Measurements from ENCODE around the gene PGLYRP3. TPM values are rescaled to one million over a fixed set of nuclear protein-coding genes. Genes with fewer than 3 reads are reported as not detected.
"Not testable (repeated sequence)": the region's sequence is repeated elsewhere in the genome, so short reads cannot be mapped to it uniquely, and the experiment has no call there.

Gene PGLYRP3
- total and polyA plus RNA-seq, 3 experiments from 2014 or later: not detected

GRCh38 chr1:153314388-153314787, 1.6 kb upstream of the PGLYRP3 start:
- H3K4me1 Mint-ChIP-seq; H3K9me3 ChIP-seq (ENCODE audit: low read length); POLR2A ChIA-PET; H3K36me3 Mint-ChIP-seq; H3K27ac ChIP-seq (ENCODE audit: low read depth, low read length); H3K27me3 ChIP-seq (ENCODE audit: insufficient read depth, low read length, poor library complexity, severe bottlenecking); H3K36me3 ChIP-seq (ENCODE audit: insufficient read depth, low read length); H3K27ac Mint-ChIP-seq; CTCF ChIA-PET; H3K4me3 Mint-ChIP-seq; H3K4me3 ChIP-seq (ENCODE audit: low read length); H3K9me3 Mint-ChIP-seq; DNase-seq; H3K4me1 ChIP-seq (ENCODE audit: insufficient read depth, low read length): not testable (repeated sequence)
- H3K27me3 Mint-ChIP-seq: peaks cover 17 to 31% of the 10 kb centered on the region in 2 donors

- Mint-ChIP-seq H3K36me3 (peaks cover 0 to 4% (median 0%) of the 10 kb centered on the region in 3 donors), H3K4me3 (no peak overlapping the region), H3K9me3 (peaks cover 0 to 6% (median 0%) of the 10 kb centered on the region in 5 donors), H3K4me1 (no peaks in the 10 kb centered on the region), H3K27me3 (peaks cover 11 to 29% of the 10 kb centered on the region in 2 donors), H3K27ac (no peak overlapping the region)
- no peaks in the 10 kb centered on the region for H3K4me1 ChIP-seq (ENCODE audit: insufficient read depth, low read length)
- CTCF ChIA-PET: no interaction called here
- no peaks in the 10 kb centered on the region for H3K27me3 ChIP-seq (ENCODE audit: insufficient read depth, low read length, poor library complexity, severe bottlenecking)
- H3K4me3 ChIP-seq (ENCODE audit: low read length): no peak overlapping the region
- no peak overlapping the region for H3K27ac ChIP-seq (ENCODE audit: low read depth, low read length)
- H3K36me3 ChIP-seq (ENCODE audit: insufficient read depth, low read length): no peaks in the 10 kb centered on the region
- DNase-seq: no peak
- no peaks in the 10 kb centered on the region for H3K9me3 ChIP-seq (ENCODE audit: low read length)
- POLR2A ChIA-PET: no interaction called here
These were observed 536 bp upstream of the PGLYRP3 start for GRCh38 chr1:153313288-153313687.

GRCh38 chr1:153310526-153310925, 2.2 kb downstream of the PGLYRP3 start:
- Histone ChIP-seq H3K27me3 (ENCODE audit: insufficient read depth, low read length, poor library complexity, severe bottlenecking) (no peaks in the 10 kb centered on the region), H3K4me3 (ENCODE audit: low read length) (no peak overlapping the region), H3K36me3 (ENCODE audit: insufficient read depth, low read length) (no peaks in the 10 kb centered on the region), H3K4me1 (ENCODE audit: insufficient read depth, low read length) (no peaks in the 10 kb centered on the region), H3K9me3 (ENCODE audit: low read length) (no peaks in the 10 kb centered on the region), H3K27ac (ENCODE audit: low read depth, low read length) (no peak overlapping the region)
- DNase-seq: no peak
- ChIA-PET POLR2A (no interaction called here), CTCF (no interaction called here)
- Mint-ChIP-seq H3K27me3 (peaks cover 12 to 27% of the 10 kb centered on the region in 2 donors), H3K4me1 (no peaks in the 10 kb centered on the region), H3K4me3 (no peak overlapping the region), H3K27ac (no peak overlapping the region), H3K9me3 (peaks cover 0 to 6% (median 0%) of the 10 kb centered on the region in 5 donors), H3K36me3 (no peaks in the 10 kb centered on the region)

GRCh38 chr1:153309441-153309840, 3.3 kb downstream of the PGLYRP3 start:
- H3K36me3 Mint-ChIP-seq: no peaks in the 10 kb centered on the region
- no peak overlapping the region for H3K27ac Mint-ChIP-seq
- H3K4me1 Mint-ChIP-seq: no peaks in the 10 kb centered on the region
- Histone ChIP-seq H3K4me3 (ENCODE audit: low read length) (no peak overlapping the region), H3K36me3 (ENCODE audit: insufficient read depth, low read length) (no peaks in the 10 kb centered on the region), H3K27ac (ENCODE audit: low read depth, low read length) (no peak overlapping the region), H3K27me3 (ENCODE audit: insufficient read depth, low read length, poor library complexity, severe bottlenecking) (no peaks in the 10 kb centered on the region), H3K4me1 (ENCODE audit: insufficient read depth, low read length) (no peaks in the 10 kb centered on the region), H3K9me3 (ENCODE audit: low read length) (no peaks in the 10 kb centered on the region)
- no peaks in the 10 kb centered on the region for H3K9me3 Mint-ChIP-seq
- no peak for DNase-seq
- POLR2A ChIA-PET: no interaction called here
- CTCF ChIA-PET: no interaction called here
- H3K4me3 Mint-ChIP-seq: no peak overlapping the region
- peaks cover 7 to 26% of the 10 kb centered on the region in 2 donors for H3K27me3 Mint-ChIP-seq

GRCh38 chr1:153308540-153308939, 4.2 kb downstream of the PGLYRP3 start:
- no peak overlapping the region for H3K4me3 ChIP-seq (ENCODE audit: low read length)
- no peaks in the 10 kb centered on the region for H3K4me1 ChIP-seq (ENCODE audit: insufficient read depth, low read length)
- Mint-ChIP-seq H3K27ac (no peak overlapping the region), H3K4me3 (no peak overlapping the region), H3K27me3 (peaks cover 6 to 26% of the 10 kb centered on the region in 2 donors), H3K36me3 (no peaks in the 10 kb centered on the region), H3K9me3 (no peaks in the 10 kb centered on the region), H3K4me1 (no peaks in the 10 kb centered on the region)
- no peaks in the 10 kb centered on the region for H3K36me3 ChIP-seq (ENCODE audit: insufficient read depth, low read length)
- H3K27me3 ChIP-seq (ENCODE audit: insufficient read depth, low read length, poor library complexity, severe bottlenecking): no peaks in the 10 kb centered on the region
- CTCF ChIA-PET: no interaction called here
- DNase-seq: no peak
- H3K9me3 ChIP-seq (ENCODE audit: low read length): no peaks in the 10 kb centered on the region
- POLR2A ChIA-PET: no interaction called here
- H3K27ac ChIP-seq (ENCODE audit: low read depth, low read length): no peak overlapping the region

GRCh38 chr1:153307221-153307600, 5.5 kb downstream of the PGLYRP3 start:
- ChIA-PET POLR2A (no interaction called here), CTCF (no interaction called here)
- Histone ChIP-seq H3K4me1 (ENCODE audit: insufficient read depth, low read length) (no peaks in the 10 kb centered on the region), H3K4me3 (ENCODE audit: low read length) (no peak overlapping the region), H3K36me3 (ENCODE audit: insufficient read depth, low read length) (no peaks in the 10 kb centered on the region), H3K27ac (ENCODE audit: low read depth, low read length) (no peak overlapping the region), H3K27me3 (ENCODE audit: insufficient read depth, low read length, poor library complexity, severe bottlenecking) (no peaks in the 10 kb centered on the region), H3K9me3 (ENCODE audit: low read length) (no peaks in the 10 kb centered on the region)
- no peak overlapping the region for H3K4me3 Mint-ChIP-seq
- H3K36me3 Mint-ChIP-seq: no peaks in the 10 kb centered on the region
- no peaks in the 10 kb centered on the region for H3K9me3 Mint-ChIP-seq
- DNase-seq: no peak
- no peaks in the 10 kb centered on the region for H3K4me1 Mint-ChIP-seq
- no peak overlapping the region for H3K27ac Mint-ChIP-seq
- H3K27me3 Mint-ChIP-seq: peaks cover 8 to 26% of the 10 kb centered on the region in 2 donors

- Histone ChIP-seq H3K36me3 (ENCODE audit: insufficient read depth, low read length) (no peaks in the 10 kb centered on the region), H3K4me1 (ENCODE audit: insufficient read depth, low read length) (no peaks in the 10 kb centered on the region), H3K9me3 (ENCODE audit: low read length) (no peaks in the 10 kb centered on the region), H3K27me3 (ENCODE audit: insufficient read depth, low read length, poor library complexity, severe bottlenecking) (no peaks in the 10 kb centered on the region), H3K27ac (ENCODE audit: low read depth, low read length) (no peak overlapping the region), H3K4me3 (ENCODE audit: low read length) (no peak overlapping the region)
- Mint-ChIP-seq H3K9me3 (no peaks in the 10 kb centered on the region), H3K27ac (no peak overlapping the region), H3K36me3 (no peaks in the 10 kb centered on the region), H3K4me1 (no peaks in the 10 kb centered on the region), H3K4me3 (no peak overlapping the region), H3K27me3 (peaks cover 8 to 22% of the 10 kb centered on the region in 2 donors)
- ChIA-PET CTCF (no interaction called here), POLR2A (no interaction called here)
- no peak for DNase-seq
These were observed 6.2 kb downstream of the PGLYRP3 start for GRCh38 chr1:153306303-153307220.

- no peaks in the 10 kb centered on the region for H3K36me3 Mint-ChIP-seq
- Histone ChIP-seq H3K36me3 (ENCODE audit: insufficient read depth, low read length) (no peaks in the 10 kb centered on the region), H3K27me3 (ENCODE audit: insufficient read depth, low read length, poor library complexity, severe bottlenecking) (no peaks in the 10 kb centered on the region), H3K4me3 (ENCODE audit: low read length) (no peak overlapping the region), H3K9me3 (ENCODE audit: low read length) (no peaks in the 10 kb centered on the region), H3K4me1 (ENCODE audit: insufficient read depth, low read length) (no peaks in the 10 kb centered on the region), H3K27ac (ENCODE audit: low read depth, low read length) (no peak overlapping the region)
- CTCF ChIA-PET: no interaction called here
- no peak for DNase-seq
- H3K27ac Mint-ChIP-seq: peak overlapping the region in 1 of 8 donors; percentile 37
- no peaks in the 10 kb centered on the region for H3K9me3 Mint-ChIP-seq
- no peaks in the 10 kb centered on the region for H3K4me1 Mint-ChIP-seq
- POLR2A ChIA-PET: no interaction called here
- no peak overlapping the region for H3K4me3 Mint-ChIP-seq
- peaks cover 8 to 22% of the 10 kb centered on the region in 2 donors for H3K27me3 Mint-ChIP-seq
These were observed 7.1 kb downstream of the PGLYRP3 start for GRCh38 chr1:153305682-153306081.

Measured in CD8-positive, alpha-beta memory T cell (primary cell).